GM12872 (cell line): ENCODE data around the gene BCAR1.

ENCODE experiments used
- TF ChIP-seq, protein P1 (sequence below): IDR thresholded peaks from 3 replicates; pipeline ENCODE4 v1.5.1; 2011; ENCODE audit warnings: low read depth, mild to moderate bottlenecking, low read length, moderate library complexity; ENCODE audit not compliant: insufficient read depth

The BCAR1 gene

DNA sequence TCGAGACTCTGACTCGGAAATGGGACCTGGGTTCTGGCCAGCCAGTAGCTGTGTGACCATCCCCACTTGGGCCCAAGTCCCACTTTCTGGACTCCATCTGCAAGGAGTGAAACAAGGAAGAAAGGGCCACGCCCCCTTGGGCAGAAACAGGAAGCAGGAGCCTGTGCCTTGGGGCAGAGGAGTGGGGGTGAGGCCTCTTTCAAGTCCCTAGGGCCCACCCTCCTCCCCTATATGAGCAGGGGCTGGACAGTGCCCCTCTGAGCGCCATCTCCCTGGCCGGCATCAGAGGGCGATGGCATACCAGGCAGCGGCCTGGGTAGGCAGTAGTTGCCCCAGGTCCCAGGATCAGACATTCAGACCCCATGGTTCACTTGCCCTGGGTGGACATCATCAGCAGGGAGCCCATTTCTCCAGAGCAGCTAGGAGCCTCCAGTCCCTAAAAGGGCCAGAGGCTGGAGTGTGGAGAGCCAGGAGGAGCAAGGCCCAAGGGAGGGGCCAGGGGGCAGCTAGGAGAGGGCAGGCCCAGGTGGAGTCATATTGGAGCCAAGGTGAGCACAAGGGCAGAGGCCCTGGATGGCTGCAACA, 7.1 kb downstream of the BCAR1 start:
- TF ChIP-seq, protein P1, sequence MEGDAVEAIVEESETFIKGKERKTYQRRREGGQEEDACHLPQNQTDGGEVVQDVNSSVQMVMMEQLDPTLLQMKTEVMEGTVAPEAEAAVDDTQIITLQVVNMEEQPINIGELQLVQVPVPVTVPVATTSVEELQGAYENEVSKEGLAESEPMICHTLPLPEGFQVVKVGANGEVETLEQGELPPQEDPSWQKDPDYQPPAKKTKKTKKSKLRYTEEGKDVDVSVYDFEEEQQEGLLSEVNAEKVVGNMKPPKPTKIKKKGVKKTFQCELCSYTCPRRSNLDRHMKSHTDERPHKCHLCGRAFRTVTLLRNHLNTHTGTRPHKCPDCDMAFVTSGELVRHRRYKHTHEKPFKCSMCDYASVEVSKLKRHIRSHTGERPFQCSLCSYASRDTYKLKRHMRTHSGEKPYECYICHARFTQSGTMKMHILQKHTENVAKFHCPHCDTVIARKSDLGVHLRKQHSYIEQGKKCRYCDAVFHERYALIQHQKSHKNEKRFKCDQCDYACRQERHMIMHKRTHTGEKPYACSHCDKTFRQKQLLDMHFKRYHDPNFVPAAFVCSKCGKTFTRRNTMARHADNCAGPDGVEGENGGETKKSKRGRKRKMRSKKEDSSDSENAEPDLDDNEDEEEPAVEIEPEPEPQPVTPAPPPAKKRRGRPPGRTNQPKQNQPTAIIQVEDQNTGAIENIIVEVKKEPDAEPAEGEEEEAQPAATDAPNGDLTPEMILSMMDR, result 0 out of 3 replicates have a peak, but pooled peaks have one; percentile 10

DNA sequence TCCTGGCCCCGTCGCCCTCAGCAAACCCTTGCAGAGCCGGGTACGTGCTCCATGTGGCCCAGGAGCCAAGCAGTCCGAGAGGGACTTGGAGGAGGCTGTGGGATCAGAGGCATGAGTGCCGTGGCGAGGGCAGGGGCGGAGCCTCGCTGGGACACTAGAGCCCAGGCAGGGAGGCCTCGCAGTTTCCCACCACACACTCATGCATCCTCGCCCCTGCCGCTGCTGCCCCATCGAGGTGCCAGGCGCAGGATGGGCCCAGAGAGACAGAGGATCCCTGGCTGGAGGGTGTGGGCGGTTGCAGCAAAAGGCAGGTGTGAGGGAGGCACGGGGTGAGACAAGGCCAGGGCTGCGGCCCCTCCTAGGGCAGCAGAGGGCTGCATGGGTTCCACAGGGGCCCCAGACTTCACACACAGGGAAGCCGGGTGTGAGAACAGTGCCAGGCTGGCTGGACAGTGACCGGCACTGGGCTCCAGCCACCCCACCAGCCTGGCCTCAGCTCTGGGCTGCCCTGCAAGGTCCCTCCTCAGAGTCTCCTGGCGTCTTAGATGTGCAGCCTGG, 7.7 kb downstream of the BCAR1 start:
- TF ChIP-seq, protein P1, result no peak

DNA sequence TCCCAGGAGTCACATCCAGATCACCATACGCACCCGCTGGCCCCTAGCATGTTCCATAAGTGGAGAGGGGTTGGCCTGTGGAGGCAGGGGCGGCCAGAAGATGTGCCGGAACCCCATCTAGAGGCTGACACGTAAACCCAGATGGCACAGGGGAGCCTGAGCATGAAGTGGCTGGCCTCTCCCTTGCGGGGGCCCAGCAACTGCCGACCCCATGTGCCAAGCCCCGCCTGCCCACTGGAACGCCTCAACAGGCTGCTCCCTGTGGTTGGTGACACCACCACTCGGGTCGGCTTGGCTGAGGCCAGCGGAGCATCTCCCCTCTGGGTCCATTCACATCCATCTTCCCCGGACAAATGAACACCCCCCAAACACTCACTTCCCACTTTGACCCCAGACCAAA, 9.5 kb downstream of the BCAR1 start:
- TF ChIP-seq, protein P1, result no peak

DNA sequence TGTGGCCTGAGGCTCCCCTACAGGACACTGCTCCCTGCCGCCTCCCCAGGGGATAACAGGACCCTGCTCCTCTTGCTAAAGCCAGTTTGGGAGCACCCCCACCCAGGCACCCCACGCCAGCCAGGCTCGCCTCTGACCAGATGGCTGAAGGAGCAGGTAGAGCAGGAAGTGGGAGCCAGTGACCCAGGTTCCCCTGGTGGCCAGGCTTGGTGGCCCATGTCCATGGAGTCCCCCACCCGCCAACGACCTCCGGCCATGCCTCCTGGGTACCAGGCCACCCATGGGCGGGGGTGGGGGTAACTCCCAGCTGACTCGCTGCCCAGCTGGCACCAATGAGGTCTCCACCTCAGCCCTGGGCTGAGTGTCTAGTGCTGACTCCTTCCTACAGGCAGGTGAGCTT, 10.0 kb downstream of the BCAR1 start:
- TF ChIP-seq, protein P1, result no peak

DNA sequence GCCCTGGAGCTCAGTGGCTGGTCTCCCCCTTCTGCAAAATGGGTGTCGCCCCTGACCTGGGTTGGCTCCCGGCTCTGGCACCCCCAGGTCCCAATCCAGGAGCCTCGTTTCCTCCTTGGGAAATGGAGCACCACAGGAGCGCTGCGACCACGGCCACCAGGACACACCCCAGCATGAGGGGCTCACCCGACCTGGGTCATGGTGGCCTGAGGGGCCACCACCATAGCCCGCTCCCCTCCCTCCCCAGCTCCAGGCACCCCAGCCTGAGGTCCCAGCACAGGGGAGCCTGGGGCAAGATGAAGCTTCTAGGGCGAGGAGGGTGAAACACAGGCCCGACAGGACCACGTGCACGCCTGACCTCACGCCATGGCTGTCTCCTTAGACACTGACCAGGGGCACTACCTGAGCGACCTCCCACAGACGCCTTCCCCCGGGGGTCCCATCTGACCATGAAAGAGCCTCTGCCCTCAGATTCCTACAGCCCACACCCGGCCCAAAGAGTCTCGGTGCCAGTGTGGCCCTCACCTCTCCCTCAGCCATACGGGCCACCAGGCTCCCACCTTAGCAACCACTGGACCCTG, 11.8 kb downstream of the BCAR1 start:
- TF ChIP-seq, protein P1, result no peak

DNA sequence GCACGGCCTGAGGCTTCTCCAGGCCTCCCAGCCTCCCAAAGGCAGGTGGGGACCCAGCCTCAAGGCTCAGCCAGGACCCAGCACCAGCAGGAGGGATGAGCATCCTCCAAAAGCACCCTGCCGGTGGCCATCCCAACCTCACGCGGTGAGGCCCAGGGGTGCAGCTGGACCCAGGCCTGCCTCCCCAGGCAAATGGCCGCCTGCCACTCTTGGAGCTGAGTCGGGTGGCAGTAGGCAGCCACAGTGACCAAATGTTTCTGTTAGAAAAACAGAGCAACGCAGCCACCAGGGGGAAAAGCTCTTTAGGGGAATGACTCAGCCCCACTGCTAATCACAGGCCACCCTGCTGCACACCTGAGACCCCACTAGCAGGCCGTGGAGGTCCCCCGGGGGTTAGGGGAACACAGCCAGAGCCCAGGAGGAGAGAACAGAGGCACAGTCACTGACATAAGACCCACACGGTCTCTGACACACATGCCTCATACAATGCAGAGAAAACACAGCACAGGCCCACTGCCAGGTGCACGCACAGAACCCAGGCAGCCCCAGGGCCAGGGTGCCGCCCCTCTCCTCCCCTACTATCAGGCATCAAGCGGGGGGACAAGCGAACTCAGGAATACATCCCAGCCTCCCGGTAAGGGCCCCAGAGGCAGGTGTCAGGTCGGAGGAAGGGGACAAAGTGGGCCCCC, 12.4 kb downstream of the BCAR1 start:
- TF ChIP-seq, protein P1, result no peak

DNA sequence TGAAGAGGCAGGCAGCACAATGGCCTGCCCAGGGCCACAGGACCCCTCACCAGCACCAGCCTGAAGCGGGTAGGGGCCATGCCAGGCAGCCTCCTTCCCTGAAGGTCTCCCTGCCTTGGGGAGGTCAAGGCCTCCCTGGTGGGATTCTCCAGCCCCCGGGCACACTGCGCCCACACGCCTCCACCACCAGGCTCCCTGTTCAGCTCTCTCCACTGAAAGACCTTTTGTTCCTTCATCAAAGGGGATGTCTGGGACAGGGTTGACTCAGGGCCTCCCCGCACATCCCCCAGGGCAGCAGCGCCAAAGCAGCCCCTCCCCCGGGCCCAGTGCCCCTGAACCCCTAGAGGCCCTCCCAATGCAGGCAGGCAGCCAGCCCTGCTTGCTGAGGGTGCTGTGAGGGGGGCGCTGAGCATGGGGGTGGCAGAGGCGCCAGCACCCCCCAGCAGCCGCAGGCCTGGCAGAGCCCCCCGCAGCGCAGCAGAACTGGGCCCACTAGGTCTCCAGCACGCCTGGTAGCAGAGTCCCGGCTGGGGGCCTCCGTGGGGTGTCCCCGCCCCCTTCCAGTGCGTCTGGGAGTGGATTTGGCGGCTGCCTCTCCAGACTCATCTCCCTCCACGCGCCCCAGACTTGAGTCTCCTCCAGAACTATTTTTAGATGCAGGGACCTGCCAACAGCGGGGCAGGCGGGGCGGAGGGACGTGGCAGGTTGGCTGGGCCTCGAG, 13.1 kb downstream of the BCAR1 start:
- TF ChIP-seq, protein P1, result no peak
